SK-N-SH treated with all-trans-retinoic acid at 6 μM for 48 hours (cell line): ENCODE data around the gene PRKCI.

ENCODE experiments used
- ATAC-seq: fragments of 200-7000 bp; cut with Tn5 transposase; 3 replicates; pipeline ENCODE4 v1.9.1; 2020; ENCODE audit warnings: mild to moderate bottlenecking, moderate library complexity
- ARNTL ChIP-seq: fragments of 450-650 bp; formaldehyde crosslinking; IDR thresholded peaks from 2 replicates; pipeline ENCODE4 v1.5.0; 2020; ENCODE audit warnings: low read depth, mild to moderate bottlenecking, moderate library complexity, borderline replicate concordance
- BACH2 ChIP-seq: fragments of 250-450 bp; sonication (Bioruptor Pico); IDR thresholded peaks from 2 replicates; pipeline ENCODE4 v1.9.0; 2021; ENCODE audit warnings: mild to moderate bottlenecking, borderline replicate concordance
- CREB5 ChIP-seq: fragments of 250-450 bp; sonication (Bioruptor Pico); IDR thresholded peaks from 2 replicates; pipeline ENCODE4 v1.5.1; 2020; ENCODE audit warnings: low read depth, mild to moderate bottlenecking, moderate library complexity
- CSDC2 ChIP-seq: fragments of 250-450 bp; sonication (Bioruptor Pico); IDR thresholded peaks from 2 replicates; pipeline ENCODE4 v1.5.0; 2020; ENCODE audit warnings: mild to moderate bottlenecking, moderate library complexity
- CSRNP3 ChIP-seq: fragments of 250-450 bp; sonication (Bioruptor Pico); IDR thresholded peaks from 2 replicates; pipeline ENCODE4 v1.5.1; 2021; ENCODE audit warnings: mild to moderate bottlenecking, moderate library complexity
- GLIS3 ChIP-seq: fragments of 250-450 bp; sonication (Bioruptor Pico); IDR thresholded peaks from 2 replicates; pipeline ENCODE4 v1.5.0; 2020; ENCODE audit warnings: mild to moderate bottlenecking, moderate library complexity
- ISL1 ChIP-seq: fragments of 250-450 bp; sonication (Bioruptor Pico); IDR thresholded peaks from 2 replicates; pipeline ENCODE4 v2.1.2; 2022; ENCODE audit warnings: mild to moderate bottlenecking, moderate library complexity
- OSR1 ChIP-seq: fragments of 250-450 bp; sonication (Bioruptor Pico); IDR thresholded peaks from 2 replicates; pipeline ENCODE4 v1.8.0; 2022; ENCODE audit warnings: moderate library complexity, mild to moderate bottlenecking, inconsistent platforms
- PATZ1 ChIP-seq: fragments of 250-450 bp; sonication (Bioruptor Pico); IDR thresholded peaks from 2 replicates; pipeline ENCODE4 v1.8.0; 2020; ENCODE audit warnings: mild to moderate bottlenecking, moderate library complexity, borderline replicate concordance
- POU6F1 ChIP-seq: fragments of 250-450 bp; sonication (Bioruptor Pico); IDR thresholded peaks from 2 replicates; pipeline ENCODE4 v1.8.0; 2021; ENCODE audit warnings: low read depth, mild to moderate bottlenecking, moderate library complexity, borderline replicate concordance
- PPARA ChIP-seq: fragments of 250-450 bp; sonication (Bioruptor Pico); IDR thresholded peaks from 2 replicates; pipeline ENCODE4 v1.5.0; 2020; ENCODE audit warnings: mild to moderate bottlenecking, borderline replicate concordance
- RARB ChIP-seq: fragments of 250-450 bp; sonication (Bioruptor Pico); IDR thresholded peaks from 2 replicates; pipeline ENCODE4 v1.8.0; 2021; ENCODE audit warnings: mild to moderate bottlenecking, moderate library complexity
- SNAI2 ChIP-seq: fragments of 250-450 bp; sonication (Bioruptor Pico); IDR thresholded peaks from 2 replicates; pipeline ENCODE4 v1.5.0; 2020; ENCODE audit warnings: mild to moderate bottlenecking, moderate library complexity
- TCF4 ChIP-seq: fragments of 250-450 bp; sonication (Bioruptor Pico); IDR thresholded peaks from 2 replicates; pipeline ENCODE4 v1.8.0; 2021; ENCODE audit warnings: mild to moderate bottlenecking, moderate library complexity, borderline replicate concordance
- TOX ChIP-seq: fragments of 250-450 bp; sonication (Bioruptor Pico); IDR thresholded peaks from 2 replicates; pipeline ENCODE4 v1.8.0; 2021; ENCODE audit warnings: mild to moderate bottlenecking, moderate library complexity, borderline replicate concordance
- ZFP3 ChIP-seq: fragments of 250-450 bp; sonication (Bioruptor Pico); IDR thresholded peaks from 2 replicates; pipeline ENCODE4 v1.5.0; 2020; ENCODE audit warnings: mild to moderate bottlenecking, moderate library complexity
- ZNF565 ChIP-seq: fragments of 450-650 bp; formaldehyde crosslinking; conservative IDR thresholded peaks from 2 replicates; pipeline ENCODE4 v1.5.0; 2020; ENCODE audit warnings: low read depth, mild to moderate bottlenecking, moderate library complexity
- ZNF70 ChIP-seq: fragments of 450-650 bp; formaldehyde crosslinking; IDR thresholded peaks from 2 replicates; pipeline ENCODE4 v1.5.0; 2020; ENCODE audit warnings: mild to moderate bottlenecking, moderate library complexity

The PRKCI gene

GRCh38 chr3:170322566-170323269 lies 100.5 kb downstream of the PRKCI start:
- ATAC-seq = no peak
- TF ChIP-seq ZNF565 (CRISPR knock-in tag) (no peak), TCF4 (CRISPR knock-in tag) (no peak), POU6F1 (CRISPR knock-in tag) (no peak), ARNTL (CRISPR knock-in tag) (no peak), CSDC2 (CRISPR knock-in tag) (no peak), TOX (CRISPR knock-in tag) (no peak), ZFP3 (CRISPR knock-in tag) (no peak), RARB (no peak), CSRNP3 (CRISPR knock-in tag) (no peak), GLIS3 (CRISPR knock-in tag) (no peak), ZNF70 (CRISPR knock-in tag) (no peak), PPARA (CRISPR knock-in tag) (no peak), PATZ1 (CRISPR knock-in tag) (no peak), BACH2 (no peak), CREB5 (CRISPR knock-in tag) (no peak)

GRCh38 chr3:170323331-170323730 lies 101.1 kb downstream of the PRKCI start:
- no peak for ATAC-seq

More at GRCh38 chr3:170323331-170323730, 101.1 kb downstream of the PRKCI start:
- TF ChIP-seq ZNF565 (CRISPR knock-in tag) (no peak), ARNTL (CRISPR knock-in tag) (no peak), SNAI2 (CRISPR knock-in tag) (no peak), OSR1 (CRISPR knock-in tag) (no peak), CSDC2 (CRISPR knock-in tag) (no peak), ZNF70 (CRISPR knock-in tag) (no peak), TCF4 (CRISPR knock-in tag) (no peak), BACH2 (no peak), PATZ1 (CRISPR knock-in tag) (no peak), ISL1 (no peak), CREB5 (CRISPR knock-in tag) (no peak), RARB (no peak), CSRNP3 (CRISPR knock-in tag) (no peak)
